Gastrocnemius medialis (tissue), 4 donors: Measurements from ENCODE around the gene SPOCK1. TPM values are rescaled to one million over a fixed set of nuclear protein-coding genes. Genes with fewer than 3 reads are reported as not detected.

Source experiments
- ATAC-seq, 2 donors: fragments of 150-250 bp; one replicate each; pipeline ENCODE4 v1.9.1; 2016
- DNase-seq, 2 donors: peaks; one replicate each; pipeline ENCODE4 v3.0.0-alpha.2; 2019
- H3K27ac ChIP-seq, 4 donors: fragments of 200-600 bp; sonication (generic); 1 replicate in 1 of 4; 2 replicates in 3 of 4; pipeline ENCODE4 v1.5.1; 2016 to 2018; ENCODE audit warnings: mild to moderate bottlenecking in 2 of 4, moderate library complexity in 1 of 4
- H3K27me3 ChIP-seq, 3 donors: fragments of 200-600 bp; sonication (generic) in 2 of 3; 1 replicate in 1 of 3; 2 replicates in 2 of 3; pipeline versions ENCODE4 v1.5.1 to v1.6.0; 2016 to 2019; ENCODE audit warnings: mild to moderate bottlenecking in 1 of 3, moderate library complexity in 1 of 3
- H3K36me3 ChIP-seq, 2 donors: fragments of 200-600 bp; sonication (generic) in 1 of 2; one replicate each; pipeline ENCODE4 v1.5.1; 2017 to 2018
- H3K4me1 ChIP-seq, 2 donors: fragments of 200-600 bp; sonication (generic) in 1 of 2; one replicate each; pipeline ENCODE4 v1.5.1; 2016 to 2017; ENCODE audit warnings: mild to moderate bottlenecking in 2 of 2
- H3K4me3 ChIP-seq, 4 donors: fragments of 200-600 bp; sonication (generic) in 3 of 4; 1 replicate in 1 of 4; 2 replicates in 3 of 4; pipeline ENCODE4 v1.5.1; 2016 to 2019; ENCODE audit warnings: mild to moderate bottlenecking in 2 of 4
- H3K9me3 ChIP-seq, 3 donors: fragments of 200-600 bp; sonication (generic) in 2 of 3; 1 replicate in 1 of 3; 2 replicates in 2 of 3; pipeline ENCODE4 v1.5.1; 2016 to 2019
- CTCF ChIP-seq, 5 experiments: fragments of 450-650 bp in 3 of 5; fragments of 200-600 bp in 2 of 5; sonication (generic) in 2 of 5; IDR thresholded peaks in 4 of 5; conservative IDR thresholded peaks in 1 of 5; 1 replicate in 4 of 5; 2 replicates in 1 of 5; pipeline ENCODE4 v1.5.1; 2016 to 2019; ENCODE audit warnings: antibody characterized with exemption in 5 of 5, mild to moderate bottlenecking in 3 of 5, moderate library complexity in 3 of 5
- POLR2A ChIP-seq, 2 donors: fragments of 450-650 bp; IDR thresholded peaks; one replicate each; pipeline ENCODE4 v1.6.1; 2017; ENCODE audit warnings: antibody characterized with exemption in 2 of 2, mild to moderate bottlenecking in 2 of 2, moderate library complexity in 2 of 2
- in situ Hi-C, 4 donors: fragments of 200-750 bp; cut with MboI; loops; one replicate each; pipeline versions ENCODE4 v1.15.0 to v1.8.0; 2017; ENCODE audit warnings: low sequenced_read_pairs in 4 of 4
- intact Hi-C: fragments of 100-400 bp; cut with DNase I; formaldehyde crosslinking; loops from one replicate; pipeline ENCODE4 v1.15.1; 2023; ENCODE audit warnings: low total_unique reads
- total RNA-seq, 4 donors: library from RNA; depleted of rRNA; stranded (reverse); fragments of >200 nt; gene quantifications; one replicate each; pipeline versions ENCODE4 v1.1.0 to v1.2.3, GENCODE V29; 2016

Gene SPOCK1
- total RNA-seq, 4 donors from 2014 or later: 5.8 to 33.8 (median 25.3) TPM

DNA sequence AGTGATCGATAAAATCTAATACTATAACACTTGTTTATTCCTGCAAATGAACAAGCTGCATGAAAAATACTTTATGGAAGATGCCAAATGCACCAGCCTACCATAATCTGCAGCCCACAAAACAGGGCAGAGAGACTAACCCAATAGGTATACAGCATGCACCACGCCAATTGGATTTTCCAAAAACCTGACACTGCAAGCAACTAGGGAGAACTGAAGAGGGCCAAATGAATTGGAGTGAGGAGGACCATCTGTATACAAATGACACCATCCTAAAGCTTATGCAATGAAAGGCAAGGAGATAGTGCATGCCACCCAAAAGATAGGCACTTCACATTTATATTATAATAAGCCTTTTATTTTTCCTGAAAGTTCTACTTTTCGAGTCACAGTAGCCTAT is 100.4 kb downstream of the SPOCK1 start:
- no peaks in the 10 kb centered on the region for H3K36me3 ChIP-seq
- intact Hi-C loops: no loop called here
- no peak for DNase-seq
- in situ Hi-C loops: no loop called here
- H3K4me3 ChIP-seq: no peak overlapping the region
- no peaks in the 10 kb centered on the region for H3K27me3 ChIP-seq
- no peak overlapping the region for H3K27ac ChIP-seq
- no peaks in the 10 kb centered on the region for H3K9me3 ChIP-seq
- ATAC-seq: no peak
- H3K4me1 ChIP-seq: peaks cover 3 to 11% of the 10 kb centered on the region in 2 donors
- TF ChIP-seq CTCF (IDR thresholded peaks at IDR 0.05 in 4 of 5, conservative IDR thresholded peaks at IDR 0.05 in 1 of 5) (no peak), POLR2A (IDR thresholded peaks at IDR 0.05) (no peak)

DNA sequence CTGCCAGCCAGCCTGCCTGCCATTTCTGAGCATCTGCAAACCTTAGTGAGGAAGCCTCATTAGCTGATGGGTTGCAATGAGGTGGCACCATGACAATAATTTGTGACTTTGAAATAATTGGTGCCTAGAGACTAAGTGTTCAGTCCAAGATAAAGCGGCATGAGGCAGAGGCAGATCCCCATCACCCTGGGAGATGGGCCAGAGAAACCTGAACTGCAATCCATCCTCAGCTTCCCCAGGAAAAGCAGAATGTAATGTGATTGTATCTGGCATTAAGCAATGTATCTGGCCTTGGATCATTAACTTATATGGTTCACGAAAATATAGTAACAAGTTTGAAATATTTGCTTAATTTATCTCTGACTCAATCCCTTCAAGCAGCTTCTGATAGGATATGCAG is 101.0 kb downstream of the SPOCK1 start:
- intact Hi-C loops: no loop called here
- H3K27ac ChIP-seq: no peak overlapping the region
- in situ Hi-C loops: no loop called here
- no peaks in the 10 kb centered on the region for H3K9me3 ChIP-seq
- no peak for TF ChIP-seq CTCF (IDR thresholded peaks at IDR 0.05 in 4 of 5, conservative IDR thresholded peaks at IDR 0.05 in 1 of 5)
- peaks cover 3 to 11% of the 10 kb centered on the region in 2 donors for H3K4me1 ChIP-seq
- no peak for DNase-seq
- no peaks in the 10 kb centered on the region for H3K27me3 ChIP-seq
- no peaks in the 10 kb centered on the region for H3K36me3 ChIP-seq
- ATAC-seq: no peak
- no peak overlapping the region for H3K4me3 ChIP-seq

- TF ChIP-seq CTCF (IDR thresholded peaks at IDR 0.05 in 4 of 5, conservative IDR thresholded peaks at IDR 0.05 in 1 of 5): no peak
- no peak for TF ChIP-seq POLR2A (IDR thresholded peaks at IDR 0.05)
- no peaks in the 10 kb centered on the region for H3K36me3 ChIP-seq
- no peaks in the 10 kb centered on the region for H3K27me3 ChIP-seq
- DNase-seq: peak; percentile 6 to 48
- peak; percentile 84 to 88 for ATAC-seq
- H3K4me1 ChIP-seq: peaks cover 3 to 11% of the 10 kb centered on the region in 2 donors
- in situ Hi-C loops: no loop called here
- no peaks in the 10 kb centered on the region for H3K9me3 ChIP-seq
- no peak overlapping the region for H3K4me3 ChIP-seq
- intact Hi-C loops: no loop called here
- peak overlapping the region in 1 of 4 donors; percentile 28 for H3K27ac ChIP-seq
Measured at GRCh38 chr5:137395011-137395755, 103.9 kb downstream of the SPOCK1 start.

DNA sequence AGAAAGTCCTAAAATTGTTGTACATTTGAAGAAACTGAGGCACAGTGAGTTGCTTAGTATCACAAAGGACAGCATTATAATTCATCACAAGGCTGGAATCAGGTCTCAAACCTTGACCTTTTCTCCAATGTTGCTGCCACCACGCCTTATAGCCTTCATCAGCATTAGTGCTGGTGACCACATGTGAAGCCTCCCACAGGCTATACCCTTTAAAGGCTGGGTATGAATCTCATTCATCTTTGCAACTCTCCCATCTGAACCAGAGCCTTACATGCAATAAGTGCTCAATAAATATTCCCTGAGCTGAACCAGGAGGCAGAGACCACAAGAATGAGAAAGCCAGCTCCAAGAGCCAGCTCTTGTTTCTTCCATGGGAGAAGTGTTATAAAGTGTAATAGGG is 104.7 kb downstream of the SPOCK1 start:
- intact Hi-C loops: loop anchor here (5.0 kb wide), 1 partner anchor 77 kb away; no protein-coding TSS in a partner anchor
- H3K4me1 ChIP-seq: peaks cover 4 to 19% of the 10 kb centered on the region in 2 donors
- TF ChIP-seq CTCF (IDR thresholded peaks at IDR 0.05 in 4 of 5, conservative IDR thresholded peaks at IDR 0.05 in 1 of 5) (no peak), POLR2A (IDR thresholded peaks at IDR 0.05) (no peak)
- no peaks in the 10 kb centered on the region for H3K27me3 ChIP-seq
- no peak for DNase-seq
- H3K36me3 ChIP-seq: no peaks in the 10 kb centered on the region
- no peaks in the 10 kb centered on the region for H3K9me3 ChIP-seq
- ATAC-seq: no peak
- no peak overlapping the region for H3K4me3 ChIP-seq
- H3K27ac ChIP-seq: no peak overlapping the region
- in situ Hi-C loops: no loop called here
